SU-DHL-6 (cell line): Measurements from ENCODE around the gene C9orf57.

ENCODE experiments used
- H2AFZ ChIP-seq: fragments of 200-600 bp; sonication (generic); 2 replicates; pipeline ENCODE4 v1.6.1; 2014; ENCODE audit warnings: low read depth, mild to moderate bottlenecking, moderate library complexity, mixed read lengths, antibody characterized with exemption, low read length; ENCODE audit not compliant: severe bottlenecking
- H3F3A ChIP-seq: fragments of 200-600 bp; shearing (Covaris generic); 2 replicates; pipeline ENCODE4 v1.6.0; 2016; ENCODE audit warnings: antibody characterized with exemption, mild to moderate bottlenecking; ENCODE audit not compliant: insufficient read depth
- H3K27ac ChIP-seq: fragments of 200-600 bp; sonication (generic); 2 replicates; pipeline ENCODE4 v1.5.1; 2016; ENCODE audit warnings: low read depth, mild to moderate bottlenecking, low read length, moderate library complexity, mixed read lengths
- H3K27me3 ChIP-seq: fragments of 200-600 bp; sonication (generic), shearing (Covaris generic); 2 replicates; pipeline ENCODE4 v1.6.0; 2014; ENCODE audit warnings: mild to moderate bottlenecking, low read length
- H3K36me3 ChIP-seq: fragments of 200-600 bp; sonication (generic); 2 replicates; pipeline ENCODE4 v1.6.1; 2014; ENCODE audit warnings: mild to moderate bottlenecking, low read length, mixed read lengths
- H3K4me2 ChIP-seq: fragments of 300-600, 200-600 bp; shearing (Covaris generic), sonication (generic); 2 replicates; pipeline ENCODE4 v1.6.0; 2014; ENCODE audit warnings: low read length, low read depth, mild to moderate bottlenecking; ENCODE audit not compliant: poor library complexity, severe bottlenecking
- H3K4me3 ChIP-seq: fragments of 200-600 bp; sonication (generic); 2 replicates; pipeline ENCODE4 v1.5.1; 2014; ENCODE audit warnings: antibody characterized with exemption, low read length, mild to moderate bottlenecking, mixed read lengths; ENCODE audit not compliant: insufficient read depth, poor library complexity, severe bottlenecking
- H3K79me2 ChIP-seq: fragments of 200-600 bp; sonication (generic); 2 replicates; pipeline ENCODE4 v1.6.1; 2014; ENCODE audit warnings: mild to moderate bottlenecking, low read length, moderate library complexity; ENCODE audit not compliant: insufficient read depth
- H3K9ac ChIP-seq: fragments of 200-600 bp; sonication (generic); 2 replicates; pipeline ENCODE4 v1.7.0; 2014; ENCODE audit warnings: mild to moderate bottlenecking, low read length
- H3K9me2 ChIP-seq: fragments of 200-600 bp; sonication (generic); replicated peaks from 2 replicates; pipeline ENCODE4 v1.6.1; 2014; ENCODE audit warnings: low read length; ENCODE audit not compliant: insufficient read depth
- H3K9me3 ChIP-seq: fragments of 200-600 bp; sonication (generic); 2 replicates; pipeline ENCODE4 v1.6.1; 2014; ENCODE audit warnings: low read length, mixed read lengths; ENCODE audit not compliant: insufficient read depth
- H4K20me1 ChIP-seq: fragments of 200-600 bp; sonication (generic); 2 replicates; pipeline ENCODE4 v1.6.1; 2014; ENCODE audit warnings: low read depth, mild to moderate bottlenecking, antibody characterized with exemption, low read length, moderate library complexity, mixed read lengths
- EZH2phosphoT487 ChIP-seq: fragments of 200-600 bp; sonication (generic), shearing (Covaris generic); conservative IDR thresholded peaks from 2 replicates; pipeline ENCODE4 v1.6.1; 2018; ENCODE audit warnings: mild to moderate bottlenecking, antibody characterized with exemption, low read length, moderate library complexity, mixed read lengths
- TF ChIP-seq, protein P1 (sequence below): fragments of 200-600 bp; sonication (generic); IDR thresholded peaks from one replicate; pipeline ENCODE4 v1.5.1; 2017; ENCODE audit warnings: antibody characterized with exemption, mild to moderate bottlenecking, low read length, moderate library complexity; ENCODE audit not compliant: insufficient read depth, poor library complexity, severe bottlenecking

Gene C9orf57

DNA sequence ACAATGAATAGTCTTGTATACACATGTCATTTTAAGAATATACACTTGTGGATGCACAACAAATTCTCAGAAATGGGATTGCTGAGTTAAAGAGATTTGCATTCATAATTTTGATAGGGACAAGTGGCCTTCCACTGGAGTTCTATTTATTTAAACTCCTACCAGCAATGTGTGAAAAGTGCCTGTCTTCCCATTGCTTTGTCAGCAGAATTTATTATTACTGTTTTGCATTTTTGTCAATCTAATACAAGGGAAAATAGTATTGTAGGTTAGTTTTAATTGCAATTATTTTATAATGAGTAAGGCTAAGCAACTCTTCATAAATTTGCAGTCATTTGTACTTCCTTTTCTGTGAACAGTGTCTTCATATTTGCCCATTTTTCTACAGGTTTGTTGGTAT lies 55.0 kb downstream of the C9orf57 start:
- no peaks in the 10 kb centered on the region for H4K20me1 ChIP-seq
- no peak overlapping the region for H3K4me2 ChIP-seq
- no peaks in the 10 kb centered on the region for H3K9me3 ChIP-seq
- no peaks in the 10 kb centered on the region for H3K27me3 ChIP-seq
- no peaks in the 10 kb centered on the region for H3K79me2 ChIP-seq
- H3K36me3 ChIP-seq, result no peaks in the 10 kb centered on the region
- H3K4me3 ChIP-seq, result no peak overlapping the region
- no peak overlapping the region for H2AFZ ChIP-seq
- TF ChIP-seq EZH2phosphoT487, result no peak
- TF ChIP-seq, protein P1, sequence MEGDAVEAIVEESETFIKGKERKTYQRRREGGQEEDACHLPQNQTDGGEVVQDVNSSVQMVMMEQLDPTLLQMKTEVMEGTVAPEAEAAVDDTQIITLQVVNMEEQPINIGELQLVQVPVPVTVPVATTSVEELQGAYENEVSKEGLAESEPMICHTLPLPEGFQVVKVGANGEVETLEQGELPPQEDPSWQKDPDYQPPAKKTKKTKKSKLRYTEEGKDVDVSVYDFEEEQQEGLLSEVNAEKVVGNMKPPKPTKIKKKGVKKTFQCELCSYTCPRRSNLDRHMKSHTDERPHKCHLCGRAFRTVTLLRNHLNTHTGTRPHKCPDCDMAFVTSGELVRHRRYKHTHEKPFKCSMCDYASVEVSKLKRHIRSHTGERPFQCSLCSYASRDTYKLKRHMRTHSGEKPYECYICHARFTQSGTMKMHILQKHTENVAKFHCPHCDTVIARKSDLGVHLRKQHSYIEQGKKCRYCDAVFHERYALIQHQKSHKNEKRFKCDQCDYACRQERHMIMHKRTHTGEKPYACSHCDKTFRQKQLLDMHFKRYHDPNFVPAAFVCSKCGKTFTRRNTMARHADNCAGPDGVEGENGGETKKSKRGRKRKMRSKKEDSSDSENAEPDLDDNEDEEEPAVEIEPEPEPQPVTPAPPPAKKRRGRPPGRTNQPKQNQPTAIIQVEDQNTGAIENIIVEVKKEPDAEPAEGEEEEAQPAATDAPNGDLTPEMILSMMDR, result no peak
- no peak overlapping the region for H3K9ac ChIP-seq
- H3K9me2 ChIP-seq, result no peaks in the 10 kb centered on the region
- H3F3A ChIP-seq, result no peaks in the 10 kb centered on the region
- H3K27ac ChIP-seq, result no peak overlapping the region
